Stimulated activated CD8-positive, alpha-beta memory T cell treated with anti-CD3 and anti-CD28 coated beads, Interleukin-15, amount 100 ng/mL, for 1 hour (primary cell): ENCODE data around the gene TRIM5.
A peak's percentile ranks its signal among the peaks of the same experiment; 100 is the strongest.
"Not testable (repeated sequence)": the region's sequence is repeated elsewhere in the genome, so short reads cannot be mapped to it uniquely, and the experiment has no call there.

Experiments
- DNase-seq: peaks from one replicate; pipeline ENCODE4 v3.0.0-alpha.2; 2020; ENCODE audit warnings: low read depth

TRIM5 gene

GRCh38 chr11:5689551-5689983 is 4.7 kb upstream of the TRIM5 start, which contains the start of gene TRIM22:
Gene TRIM22, plus strand, starts transcription at chr11:5689790. Its CDS starts 6,443 bp downstream, at chr11:5696233.
- DNase-seq: peak; percentile 27

GRCh38 chr11:5688482-5688881 is 3.6 kb upstream of the TRIM5 start:
- no peak for DNase-seq

- no peak for DNase-seq
These were observed 1.6 kb upstream of the TRIM5 start for GRCh38 chr11:5686426-5686825.

GRCh38 chr11:5684036-5684645 is 733 bp downstream of the TRIM5 start:
- no peak for DNase-seq

GRCh38 chr11:5683620-5684019 is 1.3 kb downstream of the TRIM5 start:
- DNase-seq: not testable (repeated sequence)

- DNase-seq: not testable (repeated sequence)
These were observed 1.9 kb downstream of the TRIM5 start for GRCh38 chr11:5682890-5683441.

- no peak for DNase-seq
These were observed 5.1 kb downstream of the TRIM5 start for GRCh38 chr11:5679811-5680210.

- DNase-seq: no peak
These were observed 10.5 kb downstream of the TRIM5 start for GRCh38 chr11:5674391-5674790.

- DNase-seq: no peak
These were observed 13.0 kb downstream of the TRIM5 start for GRCh38 chr11:5671831-5672230.

- DNase-seq: no peak
These were observed 18.5 kb downstream of the TRIM5 start for GRCh38 chr11:5666402-5666793.

- no peak for DNase-seq
These were observed 19.0 kb downstream of the TRIM5 start for GRCh38 chr11:5665746-5666401.

GRCh38 chr11:5665051-5665570 is 19.8 kb downstream of the TRIM5 start:
- no peak for DNase-seq

- no peak for DNase-seq
These were observed 21.4 kb downstream of the TRIM5 start for GRCh38 chr11:5663511-5663910.

GRCh38 chr11:5658318-5658717 is 26.6 kb downstream of the TRIM5 start:
- no peak for DNase-seq

- DNase-seq: not testable (repeated sequence)
These were observed 27.9 kb downstream of the TRIM5 start for GRCh38 chr11:5656956-5657355.

- no peak for DNase-seq
These were observed 29.4 kb downstream of the TRIM5 start for GRCh38 chr11:5655474-5655873.

- no peak for DNase-seq
These were observed 38.7 kb downstream of the TRIM5 start for GRCh38 chr11:5646139-5646538.

- DNase-seq: no peak
These were observed 41.3 kb downstream of the TRIM5 start for GRCh38 chr11:5643585-5643984.

- DNase-seq: no peak
These were observed 44.9 kb downstream of the TRIM5 start for GRCh38 chr11:5639953-5640352.

GRCh38 chr11:5631969-5632635 is 52.8 kb downstream of the TRIM5 start:
- DNase-seq: no peak

GRCh38 chr11:5631417-5631816 is 53.5 kb downstream of the TRIM5 start:
- no peak for DNase-seq

- no peak for DNase-seq
These were observed 58.7 kb downstream of the TRIM5 start for GRCh38 chr11:5626196-5626595.

- DNase-seq: no peak
These were observed 59.6 kb downstream of the TRIM5 start for GRCh38 chr11:5625281-5625680.
